Erythroblast (primary cell): ENCODE results near the gene KRTAP9-1.
"Not testable (repeated sequence)": the region's sequence is repeated elsewhere in the genome, so short reads cannot be mapped to it uniquely, and the experiment has no call there.

Source experiments
- GATA1 ChIP-seq: IDR thresholded peaks from 2 replicates; pipeline ENCODE4 v1.6.1; 2011; ENCODE audit warnings: low read depth, mild to moderate bottlenecking, control low read depth, low read length, moderate library complexity
- POLR2A ChIP-seq: IDR thresholded peaks from 2 replicates; pipeline ENCODE4 v1.6.1; 2011; ENCODE audit warnings: mild to moderate bottlenecking, low read length

DNA sequence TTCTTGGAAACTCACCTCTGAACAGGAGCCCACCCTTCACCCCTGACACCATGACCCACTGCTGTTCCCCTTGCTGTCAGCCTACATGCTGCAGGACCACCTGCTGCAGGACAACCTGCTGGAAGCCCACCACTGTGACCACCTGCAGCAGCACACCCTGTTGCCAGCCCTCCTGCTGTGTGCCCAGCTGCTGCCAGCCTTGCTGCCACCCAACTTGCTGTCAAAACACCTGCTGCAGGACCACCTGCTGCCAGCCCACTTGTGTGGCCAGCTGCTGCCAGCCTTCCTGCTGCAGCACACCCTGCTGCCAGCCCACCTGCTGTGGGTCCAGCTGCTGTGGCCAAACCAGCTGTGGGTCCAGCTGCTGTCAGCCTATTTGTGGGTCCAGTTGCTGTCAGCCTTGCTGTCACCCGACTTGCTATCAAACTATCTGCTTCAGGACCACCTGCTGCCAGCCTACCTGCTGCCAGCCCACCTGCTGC lies at the start of gene KRTAP9-1:
- TF ChIP-seq POLR2A, GATA1: not testable (repeated sequence)
